Measurements from ENCODE around the gene AREG. TPM values are rescaled to one million over a fixed set of nuclear protein-coding genes. Genes with fewer than 3 reads are reported as not detected.

AREG gene
- not detected in 2 replicates for total RNA-seq

GRCh38 chr4:74444891-74445642, at the start of gene AREG:
AREG (plus strand) TSS chr4:74445136; CDS start chr4:74445346, 210 bp downstream.

Other genes starting within 250 kb of the AREG start
- gene EPGN, start 136.7 kb upstream of the AREG start, total RNA-seq = 5.0 and 7.7 TPM in 2 replicates
- under 0.01 and 0.13 TPM in 2 replicates for gene EREG, start 80.0 kb upstream of the AREG start, total RNA-seq